A204.1 (cell line): ENCODE results near the gene PRKCB.

Experiments used
- FAIRE-seq: peaks from 2 replicates; lab custom pipeline; 2012; peaks lifted over from hg19 to GRCh38; lab: Jason Lieb, UNC

PRKCB gene

GRCh38 chr16:23943604-23944003 lies 107.8 kb downstream of the PRKCB start:
- FAIRE-seq, result no peak

GRCh38 chr16:23944381-23944780 lies 108.6 kb downstream of the PRKCB start:
- no peak for FAIRE-seq

- FAIRE-seq, result no peak
Observed at GRCh38 chr16:23945243-23945642, 109.5 kb downstream of the PRKCB start.

- no peak for FAIRE-seq
Observed at GRCh38 chr16:23947838-23948237, 112.1 kb downstream of the PRKCB start.

- FAIRE-seq, result no peak
Observed at GRCh38 chr16:23948949-23949411, 113.2 kb downstream of the PRKCB start.

- no peak for FAIRE-seq
Observed at GRCh38 chr16:23949630-23950290, 114.0 kb downstream of the PRKCB start.

GRCh38 chr16:23950291-23950894 lies 114.6 kb downstream of the PRKCB start:
- FAIRE-seq, result no peak

- no peak for FAIRE-seq
Observed at GRCh38 chr16:23950898-23951297, 115.1 kb downstream of the PRKCB start.

GRCh38 chr16:23952128-23952970 lies 116.6 kb downstream of the PRKCB start:
- no peak for FAIRE-seq

GRCh38 chr16:23952971-23953300 lies 117.2 kb downstream of the PRKCB start:
- FAIRE-seq, result no peak

- FAIRE-seq, result no peak
Observed at GRCh38 chr16:23953476-23953875, 117.7 kb downstream of the PRKCB start.

GRCh38 chr16:23955088-23955487 lies 119.3 kb downstream of the PRKCB start:
- no peak for FAIRE-seq

- no peak for FAIRE-seq
Observed at GRCh38 chr16:23957287-23957686, 121.5 kb downstream of the PRKCB start.

- FAIRE-seq, result no peak
Observed at GRCh38 chr16:23959072-23959751, 123.4 kb downstream of the PRKCB start.

- no peak for FAIRE-seq
Observed at GRCh38 chr16:23959752-23960072, 123.9 kb downstream of the PRKCB start.

GRCh38 chr16:23960081-23960885 lies 124.5 kb downstream of the PRKCB start:
- FAIRE-seq, result no peak

GRCh38 chr16:23962001-23962400 lies 126.2 kb downstream of the PRKCB start:
- FAIRE-seq, result no peak

GRCh38 chr16:23964136-23964535 lies 128.4 kb downstream of the PRKCB start:
- no peak for FAIRE-seq

GRCh38 chr16:23965137-23965733 lies 129.5 kb downstream of the PRKCB start:
- FAIRE-seq, result no peak

GRCh38 chr16:23966597-23967394 lies 131.0 kb downstream of the PRKCB start:
- FAIRE-seq, result no peak

GRCh38 chr16:23967775-23968174 lies 132.0 kb downstream of the PRKCB start:
- FAIRE-seq, result no peak
